ENCODE data around the gene ORAI2. TPM values are rescaled to one million over a fixed set of nuclear protein-coding genes. Genes with fewer than 3 reads are reported as not detected.
"Not testable (repeated sequence)": the region's sequence is repeated elsewhere in the genome, so short reads cannot be mapped to it uniquely, and the experiment has no call there.

The ORAI2 gene
- total RNA-seq, 6 experiments from 2014 or later = 1.2 to 4.2 (median 2.6) TPM

- ATAC-seq (peak in 1 of 4 donors; percentile 47), DNase-seq (no peak)
- Histone ChIP-seq H3K4me3 (no peak overlapping the region), H3K9me3 (no peaks in the 10 kb centered on the region), H3K27me3 (no peaks in the 10 kb centered on the region), H3K36me3 (peaks cover 0 to 17% (median 8%) of the 10 kb centered on the region in 4 donors), H3K27ac (no peak overlapping the region), H3K4me1 (no peaks in the 10 kb centered on the region)
- 74% methylated on average over 6 of the region's 7 CpGs for WGBS (ENCODE audit: insufficient coverage, low coverage, low lambda C conversion rate, missing lambda C conversion rate)
- intact Hi-C loops (cut with DNase I) = no loop called here
- TF ChIP-seq CTCF (IDR thresholded peaks at IDR 0.05) = no peak
- TF ChIP-seq POLR2A (IDR thresholded peaks at IDR 0.05) = no peak
Observed at GRCh38 chr7:102453319-102453718, 19.9 kb downstream of the ORAI2 start.

GRCh38 chr7:102454468-102454867, 21.1 kb downstream of the ORAI2 start:
- Histone ChIP-seq H3K4me3 (no peak overlapping the region), H3K27me3 (no peaks in the 10 kb centered on the region), H3K36me3 (peaks cover 0 to 18% (median 9%) of the 10 kb centered on the region in 4 donors), H3K27ac (no peak overlapping the region), H3K4me1 (no peaks in the 10 kb centered on the region), H3K9me3 (no peaks in the 10 kb centered on the region)
- 87% methylated on average over 8 of the region's 12 CpGs for WGBS (ENCODE audit: insufficient coverage, low coverage, low lambda C conversion rate, missing lambda C conversion rate)
- intact Hi-C loops (cut with DNase I) = no loop called here
- ATAC-seq = no peak
- no peak for DNase-seq
- TF ChIP-seq CTCF (IDR thresholded peaks at IDR 0.05) (no peak), POLR2A (IDR thresholded peaks at IDR 0.05) (no peak)

- H3K4me1 ChIP-seq; DNase-seq; H3K27ac ChIP-seq; H3K4me3 ChIP-seq; intact Hi-C loops (cut with DNase I); ATAC-seq; H3K27me3 ChIP-seq; H3K9me3 ChIP-seq: not testable (repeated sequence)
- 92% methylated on average over 7 of the region's 10 CpGs for WGBS (ENCODE audit: insufficient coverage, low coverage, low lambda C conversion rate, missing lambda C conversion rate)
- peaks cover 0 to 18% (median 9%) of the 10 kb centered on the region in 4 donors for H3K36me3 ChIP-seq
Observed at GRCh38 chr7:102454932-102455331, 21.6 kb downstream of the ORAI2 start.

GRCh38 chr7:102455596-102455995, 22.2 kb downstream of the ORAI2 start:
- H3K27ac ChIP-seq = no peak overlapping the region
- TF ChIP-seq POLR2A (IDR thresholded peaks at IDR 0.05) = no peak
- no peak for TF ChIP-seq CTCF (IDR thresholded peaks at IDR 0.05)
- no CpG with 5 or more reads among the region's 11 CpGs for WGBS (ENCODE audit: insufficient coverage, low coverage, low lambda C conversion rate, missing lambda C conversion rate)
- DNase-seq (no peak), ATAC-seq (no peak)
- no peaks in the 10 kb centered on the region for H3K4me1 ChIP-seq
- intact Hi-C loops (cut with DNase I) = no loop called here
- no peaks in the 10 kb centered on the region for H3K27me3 ChIP-seq
- peaks cover 0 to 18% (median 9%) of the 10 kb centered on the region in 4 donors for H3K36me3 ChIP-seq
- H3K4me3 ChIP-seq = no peak overlapping the region
- no peaks in the 10 kb centered on the region for H3K9me3 ChIP-seq

GRCh38 chr7:102456327-102456726, 23.0 kb downstream of the ORAI2 start:
- TF ChIP-seq CTCF (IDR thresholded peaks at IDR 0.05) (no peak), POLR2A (IDR thresholded peaks at IDR 0.05) (no peak)
- ATAC-seq (no peak), DNase-seq (no peak)
- H3K4me1 ChIP-seq = no peaks in the 10 kb centered on the region
- no peaks in the 10 kb centered on the region for H3K27me3 ChIP-seq
- H3K27ac ChIP-seq = no peak overlapping the region
- peaks cover 0 to 18% (median 9%) of the 10 kb centered on the region in 4 donors for H3K36me3 ChIP-seq
- 93% methylated on average over 5 of the region's 10 CpGs for WGBS (ENCODE audit: insufficient coverage, low coverage, low lambda C conversion rate, missing lambda C conversion rate)
- intact Hi-C loops (cut with DNase I) = no loop called here
- H3K4me3 ChIP-seq = no peak overlapping the region
- no peaks in the 10 kb centered on the region for H3K9me3 ChIP-seq

Data from right lobe of liver (tissue), 6 donors.